GM19035 (cell line): ENCODE results near the gene TMEM37.
A peak's percentile ranks its signal among the peaks of the same experiment; 100 is the strongest.

Source experiments
- ATAC-seq: cut with Tn5 transposase; IDR thresholded peaks from one replicate; pipeline ENCODE4 v1.9.1; 2021; ENCODE audit not compliant: unreplicated experiment

The TMEM37 gene

DNA sequence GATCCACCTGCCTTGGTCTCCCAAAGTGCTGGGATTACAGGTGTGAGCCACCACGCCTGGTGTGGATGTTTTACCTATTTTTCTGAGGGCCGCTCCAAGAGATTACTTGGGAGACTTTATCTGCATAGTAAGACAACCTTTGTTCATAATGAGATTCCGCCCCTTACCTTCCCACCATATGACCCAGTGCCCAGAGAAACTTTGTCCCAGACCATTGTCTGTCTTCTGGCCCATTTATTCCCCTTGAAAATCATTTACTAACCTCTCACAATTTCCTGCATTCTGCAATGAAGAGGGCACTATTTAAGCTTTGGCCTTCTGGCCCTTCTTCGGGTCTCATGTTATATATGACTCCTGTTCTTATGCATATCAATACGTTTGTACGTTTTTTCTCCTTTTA lies 13.7 kb upstream of the TMEM37 start:
- no peak for ATAC-seq

DNA sequence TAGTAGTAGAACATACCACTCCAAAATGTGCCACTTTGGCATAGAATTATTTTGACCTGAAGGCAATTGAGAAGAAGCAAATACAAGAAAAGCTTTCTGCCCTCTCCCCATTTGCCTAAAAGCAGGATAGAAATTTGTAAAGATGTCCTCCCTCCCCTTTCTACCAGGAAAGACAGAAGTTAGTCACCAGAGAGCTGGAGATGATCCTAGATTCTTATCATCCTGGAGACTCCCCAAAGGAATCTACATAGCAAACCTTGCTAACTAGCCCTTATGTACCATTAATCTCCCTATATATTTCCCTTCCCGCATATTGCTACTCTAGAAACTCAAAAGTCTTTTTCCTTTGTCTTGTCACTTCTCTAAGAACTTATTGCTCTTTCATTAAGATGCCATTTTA lies 12.6 kb upstream of the TMEM37 start:
- no peak for ATAC-seq

DNA sequence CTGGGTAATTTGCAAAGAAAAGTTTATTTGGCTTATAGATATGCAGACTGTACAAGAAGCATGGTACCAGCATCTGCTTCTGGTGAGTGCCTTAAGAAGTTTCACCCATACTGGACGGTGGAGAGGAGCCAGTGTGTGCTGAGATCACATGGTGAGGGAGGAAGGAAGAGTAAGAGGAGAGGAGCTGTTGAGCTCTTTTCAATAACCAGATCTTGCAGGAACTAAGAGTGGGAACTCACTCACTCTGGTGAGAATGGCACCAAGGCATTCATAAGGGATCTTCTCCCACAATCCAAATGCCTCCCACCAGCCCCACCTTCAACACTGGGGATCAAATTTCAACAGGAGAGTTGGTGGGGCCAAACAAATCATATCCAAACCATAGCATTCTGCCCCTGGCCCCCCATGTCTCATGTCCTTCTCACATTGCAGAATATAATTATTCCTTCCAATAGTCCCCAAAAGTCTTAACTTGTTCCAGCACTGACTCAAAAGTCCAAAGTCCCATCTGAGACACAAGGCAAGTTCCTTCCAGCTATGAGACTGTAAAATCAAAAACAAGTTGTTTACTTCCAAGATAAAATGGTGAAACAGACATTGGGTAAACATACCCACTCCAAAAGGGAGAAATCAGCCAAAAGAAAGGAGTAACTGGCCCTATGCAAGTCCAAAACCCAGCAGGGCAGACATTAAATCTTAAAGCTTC lies 11.7 kb upstream of the TMEM37 start:
- no peak for ATAC-seq

DNA sequence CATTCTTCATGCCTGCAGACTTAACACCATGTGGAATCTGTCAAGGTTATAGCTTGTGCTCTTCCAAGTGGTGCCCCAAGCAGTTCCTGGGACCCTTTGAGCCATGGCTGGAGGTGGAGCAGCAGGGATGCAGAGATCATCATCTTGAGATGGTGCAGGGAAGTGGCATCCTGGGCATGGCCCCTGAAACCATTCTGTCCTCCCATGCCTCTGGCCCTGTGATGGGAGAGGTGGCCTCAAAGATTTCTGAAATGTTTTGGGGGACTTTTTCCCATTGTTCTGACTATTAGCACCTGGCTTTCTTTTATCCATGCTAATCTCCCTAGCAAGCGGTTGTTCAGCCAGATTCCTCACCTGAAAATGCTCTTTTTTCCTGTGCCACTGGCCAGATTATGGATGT lies 10.3 kb upstream of the TMEM37 start:
- ATAC-seq, result no peak

DNA sequence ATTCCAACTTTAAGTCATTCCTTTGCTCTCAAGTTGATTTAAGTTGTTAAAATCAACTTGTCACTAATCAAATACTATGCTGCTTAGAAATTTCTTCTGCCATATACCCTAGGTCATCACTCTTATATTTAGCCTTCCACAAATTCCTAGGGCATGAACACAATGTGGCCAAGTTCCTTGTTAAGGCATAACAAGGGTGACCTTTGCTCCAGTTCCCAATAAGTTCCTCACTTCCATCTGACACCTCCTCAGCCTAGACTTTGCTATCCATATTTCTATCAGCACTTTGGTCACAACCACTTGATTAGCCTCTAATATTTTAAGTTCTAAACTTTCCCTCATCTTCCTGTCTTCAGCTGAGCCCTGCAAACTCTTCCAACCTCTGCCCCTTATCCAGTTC lies 9.9 kb upstream of the TMEM37 start:
- ATAC-seq, result no peak

DNA sequence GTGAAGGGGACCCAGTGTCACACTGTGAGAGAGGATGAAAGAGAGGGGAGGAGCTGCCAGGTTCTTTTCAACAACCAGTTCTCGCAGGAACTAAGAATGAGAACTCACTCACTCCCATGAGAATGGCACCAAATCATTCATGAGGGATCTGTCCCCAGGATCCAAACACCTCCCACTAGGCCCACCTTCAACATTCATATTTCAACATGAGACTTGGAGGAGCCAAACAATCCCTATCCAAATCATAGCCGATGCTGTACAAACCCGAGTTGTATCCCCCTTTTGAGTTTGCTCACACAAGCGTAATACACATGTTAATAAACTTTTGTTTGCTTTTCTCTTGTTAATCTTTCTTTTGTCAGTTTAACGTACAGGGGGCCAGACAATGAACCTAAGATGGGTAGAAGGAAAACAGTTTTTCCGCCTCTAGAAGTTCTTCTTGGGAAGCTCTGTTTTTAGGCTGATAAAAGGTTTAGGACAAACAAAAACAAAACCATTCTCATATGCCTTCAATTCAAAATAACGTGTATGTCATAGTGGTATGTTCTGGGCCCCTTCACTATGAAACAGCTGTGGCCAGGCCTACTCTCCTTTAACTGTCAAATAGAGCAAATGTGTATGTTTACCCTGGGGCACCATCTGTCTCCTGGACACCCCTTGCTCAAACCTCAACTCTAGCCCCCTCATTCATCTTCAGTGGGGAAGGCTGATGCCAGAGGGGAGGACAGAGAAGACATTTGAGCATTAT lies 9.1 kb upstream of the TMEM37 start:
- no peak for ATAC-seq

DNA sequence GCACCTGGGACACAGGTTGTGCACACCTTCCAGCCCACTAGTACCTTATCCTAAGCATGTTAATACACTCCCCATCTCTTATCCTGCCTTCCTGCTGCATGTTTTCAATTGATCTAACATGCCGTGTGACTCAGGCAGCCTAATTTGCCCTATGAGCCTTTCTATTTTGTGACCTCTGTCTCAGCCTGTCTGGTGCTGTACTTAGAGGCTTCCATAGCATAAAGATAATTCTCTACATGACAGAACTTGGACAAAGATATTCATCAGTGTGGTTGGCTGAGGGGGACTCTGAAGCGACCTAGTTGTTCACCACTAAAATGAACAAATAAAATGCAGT lies 8.6 kb upstream of the TMEM37 start:
- no peak for ATAC-seq

DNA sequence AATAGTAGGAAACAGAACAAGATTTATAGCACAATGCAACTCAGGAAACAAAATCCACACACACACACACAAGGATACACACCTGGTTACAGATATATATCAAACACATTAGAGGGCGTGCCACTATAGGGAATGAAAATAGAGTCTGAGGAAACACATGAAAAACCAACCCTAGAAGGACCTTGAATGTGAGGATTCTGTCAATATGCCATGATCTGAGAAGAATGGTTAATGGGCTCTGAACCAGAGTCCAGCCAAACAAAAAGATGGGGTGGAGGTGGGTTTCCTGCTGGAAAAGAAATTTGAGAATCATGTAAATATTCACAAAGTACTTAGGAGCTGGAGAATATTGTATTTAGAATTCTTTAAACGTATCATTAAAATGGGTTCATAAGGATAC lies 7.8 kb upstream of the TMEM37 start:
- no peak for ATAC-seq

DNA sequence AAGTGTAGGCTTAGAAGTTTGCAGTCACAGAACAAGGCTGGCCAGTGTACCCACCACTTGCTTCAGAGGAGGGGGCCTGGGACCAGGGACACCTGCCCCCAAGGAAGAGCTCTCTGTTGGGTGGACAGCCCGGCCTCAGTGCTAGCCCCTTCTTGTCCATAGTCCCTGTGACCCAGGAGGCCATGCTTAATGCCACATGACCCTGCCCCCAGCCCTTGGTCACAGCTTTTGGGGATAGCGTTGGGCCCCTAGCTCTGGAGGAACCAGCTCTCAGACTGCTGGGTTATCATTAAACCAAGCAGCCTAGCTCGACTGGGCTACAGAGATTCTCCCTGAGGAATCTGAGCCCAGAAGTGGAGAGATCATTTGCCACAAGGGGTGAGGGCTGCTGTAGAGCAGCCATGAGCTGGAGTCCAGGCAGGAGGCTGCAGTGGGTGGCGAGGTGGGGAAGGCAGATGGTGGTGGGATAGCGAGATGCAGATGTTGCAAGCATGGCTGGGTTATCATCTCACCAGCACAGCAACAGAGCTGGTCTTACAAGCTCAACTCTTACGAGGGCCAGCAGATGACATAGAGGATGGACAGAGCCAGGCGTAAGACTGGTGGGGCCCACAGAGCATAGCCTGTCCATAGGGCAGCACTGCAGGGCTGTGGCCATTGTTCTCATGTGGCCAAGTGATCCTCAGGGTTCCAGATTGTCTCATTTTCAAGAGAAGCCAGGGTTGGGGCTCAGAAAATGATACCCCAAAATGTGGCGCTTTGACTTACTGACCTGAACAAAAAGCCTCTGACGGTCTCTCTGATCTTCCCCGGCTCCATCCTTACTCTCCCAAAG lies 7.2 kb upstream of the TMEM37 start:
- ATAC-seq, result no peak

DNA sequence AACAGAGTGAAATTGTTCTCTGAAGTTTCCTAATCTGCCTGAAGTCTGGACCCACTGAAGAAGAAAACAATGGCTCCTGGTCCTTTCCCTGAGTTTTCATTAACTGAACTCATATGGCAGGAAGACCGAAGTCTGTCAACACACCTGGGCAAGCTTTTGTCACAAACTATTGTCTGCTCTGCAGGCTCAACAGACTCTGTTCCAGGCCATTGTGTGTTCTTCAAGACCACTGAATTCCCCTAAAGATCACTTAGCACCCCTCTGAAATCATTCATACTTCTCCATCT lies 6.6 kb upstream of the TMEM37 start:
- no peak for ATAC-seq

DNA sequence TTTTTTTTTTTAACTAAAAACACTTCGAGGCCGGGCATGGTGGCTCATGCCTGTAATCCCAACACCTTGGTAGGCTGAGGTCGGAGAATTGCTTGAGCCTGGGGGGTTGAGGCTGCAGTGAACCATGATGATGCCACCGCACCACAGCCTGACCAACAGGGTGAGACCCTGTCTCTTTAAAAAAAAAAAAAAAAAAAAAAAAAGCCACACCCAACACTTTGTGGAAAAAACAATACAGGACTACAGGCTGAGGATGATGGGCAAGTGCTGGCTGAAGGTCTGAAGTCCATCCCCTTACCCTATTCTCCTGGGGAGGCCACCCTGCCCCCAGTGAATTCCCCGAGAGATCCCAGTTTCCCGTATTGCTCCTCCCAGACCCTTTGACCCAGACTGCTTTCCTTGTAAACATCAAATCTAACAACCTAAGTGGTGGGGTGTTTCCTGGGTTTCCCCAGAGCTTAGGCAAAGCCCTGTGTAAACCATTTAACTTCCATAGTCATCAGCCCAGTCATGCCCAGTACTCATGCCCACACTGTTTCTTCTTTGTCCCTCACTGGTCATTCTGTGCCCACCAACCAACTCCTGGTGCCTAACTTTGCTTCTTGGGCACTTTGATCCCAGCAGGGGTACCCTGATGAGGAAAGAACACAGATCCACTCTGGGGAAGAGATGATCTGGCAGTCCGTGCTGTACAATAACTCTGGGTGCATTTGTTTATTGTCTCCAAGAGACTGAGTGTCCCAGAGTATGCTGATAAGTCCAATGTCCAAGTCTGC lies 5.8 kb upstream of the TMEM37 start:
- no peak for ATAC-seq

DNA sequence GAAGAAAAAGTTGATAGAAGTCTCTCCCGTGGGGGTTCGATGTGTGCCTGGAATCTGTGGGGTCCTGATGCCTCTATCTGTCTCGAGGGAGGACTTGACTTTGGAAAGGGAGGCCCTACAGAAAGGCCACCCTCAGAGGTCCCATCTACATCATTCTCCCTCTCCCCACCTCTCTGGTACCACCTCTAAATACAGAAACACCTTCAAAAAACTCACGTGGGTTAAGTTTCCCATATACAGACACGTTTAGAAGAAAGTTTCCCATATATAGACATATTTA lies 5.3 kb upstream of the TMEM37 start:
- no peak for ATAC-seq

DNA sequence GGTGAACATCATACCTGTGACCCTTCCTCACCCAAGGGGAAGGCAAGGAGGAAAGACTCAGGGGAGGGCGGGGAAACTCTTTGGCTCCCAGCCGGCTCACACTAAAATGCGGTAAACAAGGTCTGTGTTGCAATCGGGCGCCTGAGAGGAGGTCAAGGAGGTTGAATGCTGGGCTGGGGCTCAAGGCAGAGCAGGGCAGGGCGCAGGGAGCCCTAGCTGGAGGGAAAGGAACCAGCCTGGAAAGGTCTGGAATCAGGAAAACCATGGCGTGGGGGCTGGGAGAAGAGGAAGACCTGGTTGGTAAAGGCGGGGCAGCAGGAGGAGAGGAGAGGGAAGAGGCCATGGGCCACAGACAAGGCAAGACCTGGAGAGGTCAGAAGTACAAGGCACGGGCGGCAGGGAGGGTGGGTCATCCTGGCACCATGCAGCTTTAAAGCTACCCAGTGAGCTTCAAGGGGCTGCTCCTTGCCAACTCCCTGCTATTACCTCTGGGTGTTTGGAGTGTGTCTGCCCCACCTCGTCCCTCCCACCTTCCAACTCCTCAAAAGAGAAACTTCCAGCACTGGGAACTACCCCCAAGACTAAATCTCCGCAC lies 4.8 kb upstream of the TMEM37 start:
- ATAC-seq, result no peak

DNA sequence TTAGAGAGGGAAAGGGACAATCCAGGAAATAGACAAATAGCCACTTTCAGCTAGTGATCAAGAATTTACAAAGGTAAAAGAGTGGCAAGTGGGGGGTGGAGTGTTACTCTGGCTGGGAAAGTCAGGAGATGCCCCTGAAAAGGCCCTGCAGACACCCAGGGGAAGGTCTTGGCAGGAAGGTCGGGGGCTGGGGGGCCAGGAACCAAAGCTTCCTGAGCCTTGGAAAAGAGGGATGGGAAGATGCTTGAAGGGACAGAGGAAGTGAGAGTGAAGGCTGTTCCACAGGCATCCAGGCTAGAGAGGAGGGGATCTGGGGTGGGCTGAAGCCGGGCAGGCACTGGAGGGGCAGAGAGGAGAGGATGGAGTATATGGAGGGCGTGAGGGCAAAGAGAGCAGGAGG lies 3.9 kb upstream of the TMEM37 start:
- no peak for ATAC-seq

DNA sequence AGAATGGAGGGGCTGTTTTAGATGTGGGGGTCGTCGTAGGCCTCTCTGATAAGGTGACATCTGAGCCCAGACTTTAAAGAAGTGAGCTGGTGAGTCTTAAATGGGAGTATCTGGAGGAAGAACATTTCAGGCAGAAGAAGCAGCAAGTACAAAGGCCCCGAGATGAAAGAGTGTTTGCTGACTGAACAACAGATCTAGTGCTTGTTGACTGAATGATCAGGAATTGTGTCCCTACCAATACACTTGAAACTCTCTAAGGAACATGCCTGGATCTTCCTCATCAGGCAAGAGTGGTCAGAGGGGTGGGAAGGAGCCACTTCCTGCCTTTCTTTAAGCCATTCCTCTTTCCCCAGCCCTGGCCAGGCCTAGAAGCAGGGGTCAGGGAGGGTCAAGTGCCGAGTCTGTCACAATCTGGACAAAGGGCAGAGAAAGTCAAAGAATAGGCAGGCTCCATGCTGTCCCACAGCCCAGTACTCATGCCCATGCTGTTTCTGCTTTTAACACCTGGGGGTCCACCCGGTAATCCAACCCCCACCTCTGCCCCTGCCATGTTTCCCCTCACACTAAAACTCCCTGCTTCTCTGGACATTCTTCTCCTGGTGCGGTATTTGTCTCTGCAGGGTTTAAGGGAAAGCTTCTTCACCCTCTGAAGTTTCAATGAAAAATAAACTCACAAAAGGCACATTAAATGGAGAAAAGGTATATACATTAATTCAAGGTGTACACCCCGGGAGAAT lies 3.0 kb upstream of the TMEM37 start:
- ATAC-seq, result no peak

DNA sequence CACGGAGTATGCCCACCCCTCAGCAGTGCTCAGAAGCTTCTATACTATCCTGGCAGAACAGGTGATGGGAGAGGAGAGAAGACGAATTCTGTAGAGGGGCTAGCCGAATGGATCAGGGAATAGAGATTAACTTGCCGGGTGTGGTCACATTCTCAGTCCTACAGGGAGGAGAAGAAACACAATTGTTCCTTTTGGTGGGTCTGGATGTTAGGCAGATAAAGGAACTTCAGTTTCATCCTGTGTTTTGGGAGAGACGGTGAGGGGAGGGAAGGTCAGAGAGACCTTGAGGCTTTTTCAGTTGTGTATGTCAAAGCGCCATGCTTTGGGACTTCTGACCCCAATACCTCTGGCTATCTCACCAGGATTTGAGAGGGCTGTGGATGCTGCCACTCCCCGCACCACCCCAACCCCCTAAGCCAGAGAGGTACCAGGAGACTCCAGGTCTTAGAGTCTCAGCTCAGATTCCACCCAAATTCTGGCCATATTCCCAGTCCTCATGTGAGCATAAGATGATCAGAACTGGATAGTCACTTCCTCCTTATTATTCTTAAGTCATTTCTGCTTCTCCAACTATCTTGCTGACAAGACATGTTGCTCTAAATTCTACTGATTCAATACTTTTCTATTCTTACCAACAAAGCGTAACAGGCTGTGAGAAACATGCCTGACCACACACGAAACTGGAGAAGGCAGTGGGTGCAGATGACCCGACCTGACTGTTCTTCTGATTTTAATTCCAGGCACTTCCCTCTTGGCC lies 2.3 kb upstream of the TMEM37 start:
- ATAC-seq, result no peak

DNA sequence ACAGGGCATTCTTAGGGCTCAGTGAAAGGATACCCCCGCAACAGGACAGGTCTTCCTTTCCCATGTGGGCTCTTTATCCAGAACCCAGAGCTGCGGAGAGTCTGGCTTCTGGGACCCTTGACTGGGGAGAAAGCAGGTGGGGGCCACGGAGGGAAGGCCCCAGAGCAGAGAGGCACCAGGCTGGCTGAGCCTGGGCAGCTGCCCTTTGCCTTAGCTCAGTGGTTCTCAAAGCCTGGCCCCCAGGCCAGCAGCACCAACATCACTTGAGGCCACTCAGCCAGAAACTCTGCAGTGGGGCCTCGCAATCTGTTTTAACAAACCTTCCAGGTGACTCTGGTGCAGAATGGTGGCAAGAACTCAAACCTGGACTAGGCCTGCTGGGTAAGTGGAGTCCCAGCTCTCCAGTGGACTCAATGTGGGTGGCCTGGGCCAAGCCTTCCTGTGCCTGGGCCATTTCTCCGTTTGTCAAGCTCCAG lies 1.6 kb upstream of the TMEM37 start:
- ATAC-seq, result no peak

DNA sequence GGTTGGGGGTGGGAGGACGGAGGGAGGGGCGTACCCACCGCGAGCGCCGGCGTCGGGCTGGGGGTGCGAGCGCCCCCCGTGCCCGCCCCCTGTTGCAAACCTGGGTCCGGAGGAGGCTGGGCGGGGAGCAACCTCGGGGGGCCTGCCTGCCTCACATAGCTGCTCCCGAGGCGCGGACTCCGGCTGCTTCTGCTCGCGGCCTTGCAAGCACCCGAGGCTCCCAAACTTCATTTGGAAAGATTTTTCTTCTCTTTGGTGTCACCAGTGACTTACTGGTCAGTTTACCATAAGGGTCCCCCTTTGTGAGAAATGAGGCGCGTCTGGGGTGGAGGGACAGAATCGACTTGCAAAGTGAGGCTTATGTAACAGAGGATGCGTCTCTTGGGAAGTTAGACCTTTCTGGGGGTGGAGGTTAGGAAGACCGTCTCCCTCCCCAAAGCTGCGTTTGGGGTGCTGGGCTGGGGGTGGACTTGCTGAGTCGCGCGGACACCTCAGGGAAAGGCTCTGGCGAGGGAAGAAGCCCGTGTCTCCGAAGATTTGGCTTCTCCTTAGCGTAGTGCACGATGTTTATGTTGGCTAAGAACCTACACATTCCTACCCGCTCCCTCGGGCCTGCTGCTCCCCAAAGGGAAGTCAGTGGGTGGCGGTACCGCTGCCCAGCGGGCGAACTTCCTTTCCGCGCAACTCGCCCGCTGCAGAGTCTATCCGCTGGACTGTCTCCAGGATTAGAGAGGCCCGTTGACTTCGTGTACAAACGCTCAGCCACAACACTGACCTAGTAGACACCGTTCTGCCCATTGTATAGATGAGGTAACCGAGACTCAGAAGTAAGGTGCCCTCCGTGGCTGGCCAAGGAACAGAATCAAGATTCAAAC lies 559 bp downstream of the TMEM37 start:
- ATAC-seq, result peak; percentile 6
